Right renal cortex interstitium (tissue), 3 donors: ENCODE measurements around the gene ERGIC2. TPM values are rescaled to one million over a fixed set of nuclear protein-coding genes. Genes with fewer than 3 reads are reported as not detected.

Experiments used
- DNase-seq, 3 donors: peaks; one replicate each; pipeline ENCODE4 v3.0.0-alpha.2; 2013; ENCODE audit warnings: low read depth in 3 of 3, low spot score in 2 of 3
- polyA plus RNA-seq, 3 donors: library from polyadenylated mRNA; unstranded; fragments of 120-200 nt; gene quantifications; one replicate each; pipeline ENCODE4 v1.2.1, GENCODE V29; 2013; ENCODE audit not compliant: insufficient read length in 3 of 3

ERGIC2 gene
- polyA plus RNA-seq, 3 donors = 103 to 117 (median 109) TPM

GRCh38 chr12:29376118-29376517 is 4.9 kb downstream of the ERGIC2 start:
- no peak for DNase-seq

GRCh38 chr12:29374913-29375312 is 6.1 kb downstream of the ERGIC2 start:
- no peak for DNase-seq

- no peak for DNase-seq
These were observed 7.0 kb downstream of the ERGIC2 start for GRCh38 chr12:29374012-29374411.

GRCh38 chr12:29365091-29365490 is 15.9 kb downstream of the ERGIC2 start:
- no peak for DNase-seq

GRCh38 chr12:29354954-29355353 is 26.0 kb downstream of the ERGIC2 start:
- no peak for DNase-seq

DNA sequence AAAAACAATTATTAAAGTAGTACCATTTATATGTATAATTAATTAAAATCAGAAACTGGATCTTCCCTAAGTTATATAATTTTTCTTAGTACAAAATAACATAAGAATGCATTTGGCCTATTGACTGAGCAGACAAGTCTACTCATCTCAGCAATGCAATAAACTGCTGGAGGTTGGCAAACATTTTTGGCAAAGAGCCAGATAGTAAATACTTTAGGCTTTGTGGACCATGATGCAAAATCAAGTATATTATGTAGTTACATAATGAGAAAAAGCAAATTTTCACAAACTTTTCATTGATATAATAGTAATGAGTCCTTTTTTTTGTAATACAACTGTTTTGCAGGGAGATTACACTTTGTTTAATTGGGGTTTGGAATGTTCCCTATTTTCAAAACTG is 30.9 kb downstream of the ERGIC2 start:
- peak in 1 of 3 donors; percentile 12 for DNase-seq

- no peak for DNase-seq
These were observed 34.1 kb downstream of the ERGIC2 start for GRCh38 chr12:29346769-29347421.

DNA sequence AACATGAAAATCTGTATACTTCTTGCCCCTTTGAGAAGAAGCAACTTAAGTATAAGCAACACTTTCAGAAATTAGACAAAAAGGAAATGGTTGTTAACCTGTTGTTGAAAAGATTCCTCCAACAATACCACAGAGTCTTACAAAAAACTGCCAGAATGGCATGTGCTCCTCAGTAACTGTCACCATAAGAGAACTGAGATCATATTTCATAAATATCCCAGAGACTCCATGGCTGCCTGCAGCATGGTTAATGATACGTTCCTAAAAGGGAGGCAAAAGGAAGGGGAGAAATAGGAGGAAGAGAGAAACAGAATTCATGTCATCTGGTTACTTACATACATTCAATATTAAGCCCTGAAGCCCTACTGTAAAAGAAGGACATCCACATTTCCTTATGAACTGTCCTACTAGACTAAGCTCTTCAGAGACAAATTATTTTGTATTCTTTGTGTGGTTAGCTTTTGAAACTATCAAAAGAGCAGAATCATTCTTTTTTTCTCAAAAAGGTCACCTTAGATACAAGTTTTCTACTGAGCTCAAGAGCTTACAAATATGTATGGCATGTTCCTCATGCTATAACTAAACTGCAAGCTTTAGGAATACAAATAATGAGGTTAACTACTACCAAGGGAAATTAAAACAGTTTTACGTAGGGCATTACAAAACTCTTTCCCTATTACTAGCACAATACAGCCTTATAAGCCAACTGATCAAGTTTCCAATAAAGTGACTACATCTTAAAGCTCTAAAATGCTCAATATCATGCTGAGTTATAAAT is 37.8 kb downstream of the ERGIC2 start:
- no peak for DNase-seq

DNA sequence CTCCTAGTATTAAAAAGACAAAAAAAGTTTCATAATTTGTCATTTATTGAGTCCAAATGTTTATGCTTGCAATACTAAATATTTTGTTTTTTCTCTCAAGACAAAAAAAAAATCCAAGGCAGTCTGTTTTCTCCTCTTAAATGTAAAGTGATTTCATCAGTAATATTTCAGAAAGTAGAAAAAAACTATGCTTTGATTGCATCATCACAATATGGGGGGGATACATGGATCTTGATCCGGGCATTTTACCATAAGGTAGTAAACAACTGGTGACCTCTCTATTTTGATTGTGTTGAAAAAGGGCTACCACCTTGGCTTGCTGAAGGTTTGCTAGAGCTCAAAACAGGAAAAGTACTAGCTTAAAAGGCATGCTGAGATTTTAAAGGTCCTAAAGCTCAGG is 43.6 kb downstream of the ERGIC2 start:
- DNase-seq = no peak

DNA sequence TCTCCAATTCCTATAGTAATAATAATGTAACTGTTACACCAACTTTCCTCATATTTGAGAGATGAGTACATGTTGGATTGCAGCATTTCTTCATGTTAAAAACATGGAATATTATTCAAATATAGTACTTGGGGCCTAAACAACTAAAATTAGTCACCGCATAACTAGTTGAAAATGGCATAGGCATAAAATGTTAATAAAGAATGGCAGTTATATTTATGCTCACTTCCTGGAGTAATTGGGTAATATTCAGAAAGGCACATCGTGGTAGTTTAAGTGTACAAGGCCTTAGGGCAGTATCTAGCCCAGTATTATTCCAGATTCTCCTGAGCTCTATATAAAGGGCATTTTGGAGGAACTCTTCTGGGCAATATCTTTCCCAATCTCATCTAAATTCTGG is 46.0 kb downstream of the ERGIC2 start:
- no peak for DNase-seq

DNA sequence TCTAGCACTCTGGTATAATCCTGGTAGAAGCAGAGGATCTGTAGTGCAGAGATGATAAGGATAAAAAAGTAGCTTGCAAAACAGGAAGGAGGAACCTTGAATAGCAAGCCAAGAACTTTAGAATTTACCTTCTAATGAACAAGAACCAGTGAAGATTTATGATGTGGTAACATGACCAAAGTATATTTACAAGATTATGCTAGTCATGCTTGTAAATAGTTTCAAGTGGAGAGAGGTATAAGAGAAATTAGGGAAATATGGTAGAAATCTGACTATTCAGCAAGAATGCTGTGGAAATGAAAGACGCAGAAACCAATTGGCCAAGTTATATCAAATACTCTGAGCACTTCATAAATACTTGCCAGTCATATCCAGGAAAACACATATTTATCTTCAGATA is 47.8 kb downstream of the ERGIC2 start:
- DNase-seq = no peak

- DNase-seq = no peak
These were observed 51.6 kb downstream of the ERGIC2 start for GRCh38 chr12:29329411-29329810.

GRCh38 chr12:29322157-29322556 is 58.8 kb downstream of the ERGIC2 start:
- DNase-seq = no peak

DNA sequence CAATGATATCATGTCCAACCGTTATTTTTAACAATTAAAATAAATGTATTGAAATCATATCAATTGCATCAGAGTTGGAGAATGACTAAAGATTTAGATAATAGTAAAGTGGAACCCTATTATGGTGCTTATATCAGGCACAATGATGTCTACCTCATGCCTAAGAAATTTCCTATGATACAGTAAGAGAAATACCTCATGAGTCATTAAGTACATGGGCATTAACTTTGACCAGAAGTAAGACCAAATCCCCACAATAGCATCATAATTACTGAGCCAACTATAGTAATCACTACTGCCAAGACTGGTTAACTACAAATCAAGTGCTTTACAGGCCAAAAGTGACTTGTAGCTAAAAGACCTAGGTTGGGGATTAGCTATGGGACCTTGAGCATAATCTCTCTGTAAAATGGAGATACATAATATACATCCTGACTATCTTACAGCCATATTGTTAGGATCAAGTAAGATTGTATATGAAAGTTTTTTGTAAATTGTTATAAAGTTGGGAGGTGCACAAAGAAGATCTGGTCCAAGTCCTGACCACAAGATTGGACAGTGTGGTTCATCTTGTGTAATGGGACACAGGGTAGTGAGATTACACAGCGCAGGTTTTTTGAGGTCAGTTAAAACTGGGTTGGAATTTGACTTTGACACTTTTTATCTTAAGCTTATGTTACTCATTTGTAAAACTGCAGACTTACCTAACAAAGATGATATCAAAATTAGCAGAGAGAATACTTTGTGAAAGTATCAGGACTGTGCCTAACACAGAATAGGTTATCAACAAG is 60.5 kb downstream of the ERGIC2 start:
- DNase-seq = no peak

- peak; percentile 25 to 36 (median 29) for DNase-seq
These were observed 63.2 kb downstream of the ERGIC2 start for GRCh38 chr12:29317556-29318363.

GRCh38 chr12:29316752-29317151 is 64.2 kb downstream of the ERGIC2 start:
- no peak for DNase-seq

DNA sequence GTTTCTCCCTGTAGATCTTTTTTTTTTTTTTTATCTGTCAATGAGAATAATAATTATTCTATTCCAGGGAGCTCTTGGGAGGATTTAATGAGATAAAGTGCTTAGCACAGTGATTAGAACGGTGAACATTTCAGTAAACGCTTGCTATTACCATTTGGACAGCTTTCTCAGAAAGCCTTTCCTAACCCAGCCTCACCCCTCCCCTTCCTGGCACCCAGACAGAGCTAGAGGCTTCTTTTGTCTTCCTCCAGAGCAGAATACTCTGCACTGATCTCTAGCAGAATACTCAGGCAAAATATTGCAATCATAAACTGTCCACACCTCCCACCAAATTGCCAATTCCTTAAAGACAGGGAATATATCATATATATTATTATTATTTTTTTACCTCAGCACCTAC is 66.6 kb downstream of the ERGIC2 start:
- DNase-seq = no peak

GRCh38 chr12:29310899-29311298 is 70.1 kb downstream of the ERGIC2 start:
- no peak for DNase-seq

DNA sequence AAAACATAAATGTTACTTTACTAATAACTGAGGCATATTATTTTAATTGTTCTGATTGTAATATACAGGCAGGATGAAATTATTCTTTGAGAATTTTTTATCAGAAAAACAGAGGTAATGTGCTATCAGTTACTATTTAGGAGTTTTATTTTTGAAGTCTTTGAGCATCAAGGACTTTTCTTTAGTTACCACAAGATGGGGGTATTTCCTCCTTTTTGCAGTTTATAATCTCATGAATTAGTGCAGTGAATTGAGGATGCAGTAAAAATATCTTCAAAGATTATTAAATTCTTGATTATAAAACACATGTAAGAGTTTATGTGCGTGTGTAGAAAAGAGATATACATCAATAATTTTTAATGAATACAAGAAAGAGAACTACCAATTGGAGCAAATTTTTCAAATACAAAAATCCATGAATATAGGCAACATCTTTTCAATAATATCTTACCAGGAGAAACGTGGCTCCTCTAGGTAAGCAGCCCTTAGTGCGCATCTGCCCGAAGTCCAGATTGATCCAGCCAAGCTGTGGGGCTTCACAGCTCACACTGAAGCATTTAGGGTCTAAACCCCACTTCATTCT is 71.6 kb downstream of the ERGIC2 start:
- DNase-seq = no peak

GRCh38 chr12:29306682-29307081 is 74.3 kb downstream of the ERGIC2 start:
- DNase-seq = no peak
